HG03139 (cell line): ENCODE measurements around the gene DLX3.

Source experiments
- ATAC-seq: cut with Tn5 transposase; IDR thresholded peaks from one replicate; pipeline ENCODE4 v1.9.1; 2021; ENCODE audit not compliant: unreplicated experiment

Gene DLX3

GRCh38 chr17:49973271-49973615 is 21.8 kb downstream of the DLX3 start:
- no peak for ATAC-seq

- no peak for ATAC-seq
These were observed 22.3 kb downstream of the DLX3 start for GRCh38 chr17:49972486-49973270.

- ATAC-seq, result no peak
These were observed 23.1 kb downstream of the DLX3 start for GRCh38 chr17:49971848-49972485.

- ATAC-seq, result no peak
These were observed 23.7 kb downstream of the DLX3 start for GRCh38 chr17:49971199-49971847.

- ATAC-seq, result no peak
These were observed 24.5 kb downstream of the DLX3 start for GRCh38 chr17:49970498-49970897.

- ATAC-seq, result no peak
These were observed 25.1 kb downstream of the DLX3 start for GRCh38 chr17:49969795-49970389.

- ATAC-seq, result no peak
These were observed 25.8 kb downstream of the DLX3 start, which contains the start of gene DLX4 for GRCh38 chr17:49969134-49969759. Gene DLX4, plus strand, starts transcription at chr17:49969190. Its CDS starts 279 bp downstream, at chr17:49969469.

GRCh38 chr17:49968405-49969133 is 26.5 kb downstream of the DLX3 start:
- ATAC-seq, result no peak

- no peak for ATAC-seq
These were observed 27.2 kb downstream of the DLX3 start for GRCh38 chr17:49967621-49968404.

- no peak for ATAC-seq
These were observed 27.8 kb downstream of the DLX3 start for GRCh38 chr17:49967205-49967604.

- no peak for ATAC-seq
These were observed 28.3 kb downstream of the DLX3 start for GRCh38 chr17:49966767-49967166.

- no peak for ATAC-seq
These were observed 29.5 kb downstream of the DLX3 start for GRCh38 chr17:49965524-49965909.

- no peak for ATAC-seq
These were observed 30.1 kb downstream of the DLX3 start for GRCh38 chr17:49964769-49965523.

- no peak for ATAC-seq
These were observed 30.7 kb downstream of the DLX3 start for GRCh38 chr17:49964303-49964768.

GRCh38 chr17:49963626-49964302 is 31.3 kb downstream of the DLX3 start:
- ATAC-seq, result no peak

- ATAC-seq, result no peak
These were observed 31.8 kb downstream of the DLX3 start for GRCh38 chr17:49963309-49963625.

GRCh38 chr17:49962599-49963308 is 32.3 kb downstream of the DLX3 start:
- ATAC-seq, result no peak
